ENCODE measurements around the gene TERT. TPM values are rescaled to one million over a fixed set of nuclear protein-coding genes. Genes with fewer than 3 reads are reported as not detected.
A peak's percentile ranks its signal among the peaks of the same experiment; 100 is the strongest.
"Not testable (repeated sequence)": the region's sequence is repeated elsewhere in the genome, so short reads cannot be mapped to it uniquely, and the experiment has no call there.

The TERT gene
- total RNA-seq, 1 donor from 2014 or later, result 2.4 TPM

- H3K4me2 ChIP-seq, result no peak overlapping the region
- no peaks in the 10 kb centered on the region for H3K79me2 ChIP-seq (ENCODE audit: low read depth)
- no peaks in the 10 kb centered on the region for H3K36me3 ChIP-seq
- peaks cover 21% of the 10 kb centered on the region for H3K36me3 Mint-ChIP-seq
- no peak for DNase-seq (ENCODE audit: low spot score)
- no peaks in the 10 kb centered on the region for H3K27me3 Mint-ChIP-seq (ENCODE audit: insufficient read depth, low read depth)
- H3K4me1 ChIP-seq, result no peaks in the 10 kb centered on the region
- H3K27me3 ChIP-seq, result no peaks in the 10 kb centered on the region
- H3K9me3 Mint-ChIP-seq, result no peaks in the 10 kb centered on the region
- H3K4me3 ChIP-seq, result no peak overlapping the region
- no peak overlapping the region for H3K27ac Mint-ChIP-seq
- H3K9ac ChIP-seq, result no peak overlapping the region
- H4K20me1 ChIP-seq (ENCODE audit: low read depth), result peaks cover 9% of the 10 kb centered on the region
- peaks cover 3% of the 10 kb centered on the region for H3K4me1 Mint-ChIP-seq
- no peaks in the 10 kb centered on the region for H3K9me3 ChIP-seq (ENCODE audit: low read depth)
- H3K27ac ChIP-seq, result no peak overlapping the region
- H3F3A ChIP-seq (ENCODE audit: low read depth), result no peaks in the 10 kb centered on the region
- TF ChIP-seq EZH2phosphoT487 (IDR thresholded peaks at IDR 0.05), result no peak
- TF ChIP-seq EZH2 (IDR thresholded peaks at IDR 0.05), result no peak
- no peak for TF ChIP-seq CTCF (IDR thresholded peaks at IDR 0.05)
- no peak overlapping the region for H2AFZ ChIP-seq (replicated peaks)
- no peak overlapping the region for H3K4me3 Mint-ChIP-seq
Measured at GRCh38 chr5:1329111-1329579, 34.3 kb upstream of the TERT start.

- H3K9me3 Mint-ChIP-seq; H3K4me2 ChIP-seq; H3K27me3 ChIP-seq; H3K36me3 ChIP-seq; H3K4me3 ChIP-seq; H3K79me2 ChIP-seq (ENCODE audit: low read depth); H3K9ac ChIP-seq; H3K4me1 Mint-ChIP-seq; DNase-seq (ENCODE audit: low spot score); H3F3A ChIP-seq (ENCODE audit: low read depth); H3K4me1 ChIP-seq; H4K20me1 ChIP-seq (ENCODE audit: low read depth); H3K27ac ChIP-seq; H2AFZ ChIP-seq (replicated peaks); H3K9me3 ChIP-seq (ENCODE audit: low read depth); H3K4me3 Mint-ChIP-seq; H3K27me3 Mint-ChIP-seq (ENCODE audit: insufficient read depth, low read depth); H3K27ac Mint-ChIP-seq: not testable (repeated sequence)
- H3K36me3 Mint-ChIP-seq, result peaks cover 21% of the 10 kb centered on the region
Measured at GRCh38 chr5:1328237-1329110, 33.6 kb upstream of the TERT start.

GRCh38 chr5:1326901-1327756 lies 32.3 kb upstream of the TERT start:
- not testable (repeated sequence) for H3K9me3 Mint-ChIP-seq; DNase-seq (ENCODE audit: low spot score); H3K27me3 Mint-ChIP-seq (ENCODE audit: insufficient read depth, low read depth); H3F3A ChIP-seq (ENCODE audit: low read depth); H3K9ac ChIP-seq; H3K9me3 ChIP-seq (ENCODE audit: low read depth); H3K36me3 ChIP-seq; H3K4me1 Mint-ChIP-seq; H3K79me2 ChIP-seq (ENCODE audit: low read depth); H3K27me3 ChIP-seq; H3K4me1 ChIP-seq; H2AFZ ChIP-seq (replicated peaks); H3K4me3 ChIP-seq; H3K4me3 Mint-ChIP-seq; H4K20me1 ChIP-seq (ENCODE audit: low read depth); H3K4me2 ChIP-seq
- peaks cover 19% of the 10 kb centered on the region for H3K36me3 Mint-ChIP-seq
- peak overlapping the region; percentile 1 for H3K27ac Mint-ChIP-seq
- H3K27ac ChIP-seq, result peak overlapping the region; percentile 19

GRCh38 chr5:1326532-1326875 lies 31.6 kb upstream of the TERT start:
- H3K4me3 ChIP-seq; H3F3A ChIP-seq (ENCODE audit: low read depth); H4K20me1 ChIP-seq (ENCODE audit: low read depth); H3K27ac Mint-ChIP-seq; H3K79me2 ChIP-seq (ENCODE audit: low read depth); H3K27me3 ChIP-seq; H3K4me3 Mint-ChIP-seq; H3K9me3 Mint-ChIP-seq; H3K9ac ChIP-seq; H3K9me3 ChIP-seq (ENCODE audit: low read depth); H3K36me3 ChIP-seq; DNase-seq (ENCODE audit: low spot score); H3K4me1 Mint-ChIP-seq; H3K4me2 ChIP-seq; H2AFZ ChIP-seq (replicated peaks); H3K27me3 Mint-ChIP-seq (ENCODE audit: insufficient read depth, low read depth); H3K4me1 ChIP-seq: not testable (repeated sequence)
- H3K27ac ChIP-seq, result peak overlapping the region; percentile 46
- peaks cover 17% of the 10 kb centered on the region for H3K36me3 Mint-ChIP-seq
